Activated CD8-positive, alpha-beta memory T cell treated with anti-CD3 and anti-CD28 coated beads for 24 hours (primary cell): ENCODE results near the gene POLR1A.

Experiments
- DNase-seq: peaks from one replicate; pipeline ENCODE4 v3.0.0-alpha.2; 2020

The POLR1A gene

DNA sequence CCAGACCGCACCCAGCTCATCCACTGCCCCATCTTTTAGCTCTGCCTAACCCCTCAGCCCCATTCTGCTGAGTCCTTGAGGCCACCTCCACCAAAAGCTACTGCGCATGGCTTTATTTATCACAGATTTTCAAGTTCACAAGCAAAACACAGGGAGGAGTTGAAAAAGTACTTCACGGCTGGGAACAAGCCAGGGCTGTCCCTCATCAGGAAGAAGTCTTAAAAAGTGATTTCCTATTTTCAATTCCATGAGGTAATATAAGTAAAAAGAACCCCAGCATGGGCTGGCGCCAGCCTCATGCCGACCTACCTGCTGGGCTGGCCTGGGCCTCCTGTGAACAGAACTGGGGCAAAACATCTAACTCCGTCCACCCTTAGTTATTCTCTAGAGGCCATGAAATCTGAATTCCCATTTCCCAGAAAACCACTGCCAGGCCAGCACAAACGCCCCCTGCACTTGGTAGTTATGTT lies 69.0 kb downstream of the POLR1A start:
- no peak for DNase-seq

DNA sequence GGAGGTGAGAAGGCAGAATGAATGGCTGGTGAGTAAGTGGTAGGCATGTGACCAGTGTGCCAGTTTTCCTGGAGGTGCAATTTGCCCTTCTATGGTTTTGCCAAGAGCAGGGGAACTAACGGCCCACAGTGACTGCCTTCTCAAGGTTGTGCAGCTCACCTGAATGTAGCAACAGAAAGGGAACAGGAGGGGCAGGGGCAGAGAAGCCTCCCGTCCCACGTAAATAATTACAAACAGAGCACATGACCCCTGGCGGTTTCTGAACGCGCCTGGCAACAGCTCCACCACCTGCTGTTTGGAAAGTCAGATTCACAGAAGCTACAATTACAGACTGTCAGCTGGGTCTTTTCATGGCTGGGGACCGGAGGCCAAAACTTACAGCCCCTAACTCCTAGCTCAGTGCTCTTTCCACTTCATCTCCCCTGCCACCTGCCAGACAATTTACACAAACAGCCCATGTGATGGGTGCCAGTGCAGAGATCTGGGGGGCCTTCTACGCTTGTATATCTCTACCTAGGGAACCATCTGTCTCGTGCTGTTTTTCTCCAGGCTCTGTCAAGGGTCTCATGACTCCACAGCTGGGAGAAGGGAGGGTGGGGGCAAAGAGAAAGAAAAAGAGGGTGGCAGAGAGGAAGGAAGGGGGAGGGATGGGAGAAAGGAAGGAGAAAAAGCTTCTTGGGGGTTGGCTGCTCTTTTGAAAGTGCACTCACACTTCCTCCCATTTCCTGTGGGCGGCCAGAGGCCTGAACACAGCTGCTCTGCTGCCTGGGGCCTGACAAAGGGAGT lies 69.6 kb downstream of the POLR1A start:
- DNase-seq = peak; percentile 76

DNA sequence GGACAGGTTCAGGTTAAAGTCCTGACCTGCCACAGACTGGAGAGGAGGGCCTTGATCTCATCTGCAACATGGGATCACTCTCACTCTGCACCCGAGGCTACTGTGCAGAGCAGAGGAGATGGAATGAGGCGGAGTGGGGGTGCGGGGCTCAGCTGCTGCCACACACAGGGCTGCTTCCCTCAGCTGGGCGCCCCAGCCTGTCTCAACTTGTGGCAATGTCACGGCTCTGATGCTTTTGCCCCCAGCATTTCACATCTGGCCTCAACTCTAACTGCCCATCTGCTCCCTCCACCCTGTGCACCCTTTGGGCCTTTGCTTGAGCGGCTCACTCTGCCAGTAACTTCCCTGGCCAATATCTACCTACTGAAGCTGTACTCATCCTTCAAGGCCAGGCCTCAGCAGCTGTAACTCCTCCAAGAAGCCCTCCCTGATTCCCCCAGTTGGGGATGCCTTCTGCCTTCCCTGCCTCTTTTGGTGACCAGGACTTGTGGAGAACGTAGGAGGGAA lies 70.3 kb downstream of the POLR1A start:
- no peak for DNase-seq

DNA sequence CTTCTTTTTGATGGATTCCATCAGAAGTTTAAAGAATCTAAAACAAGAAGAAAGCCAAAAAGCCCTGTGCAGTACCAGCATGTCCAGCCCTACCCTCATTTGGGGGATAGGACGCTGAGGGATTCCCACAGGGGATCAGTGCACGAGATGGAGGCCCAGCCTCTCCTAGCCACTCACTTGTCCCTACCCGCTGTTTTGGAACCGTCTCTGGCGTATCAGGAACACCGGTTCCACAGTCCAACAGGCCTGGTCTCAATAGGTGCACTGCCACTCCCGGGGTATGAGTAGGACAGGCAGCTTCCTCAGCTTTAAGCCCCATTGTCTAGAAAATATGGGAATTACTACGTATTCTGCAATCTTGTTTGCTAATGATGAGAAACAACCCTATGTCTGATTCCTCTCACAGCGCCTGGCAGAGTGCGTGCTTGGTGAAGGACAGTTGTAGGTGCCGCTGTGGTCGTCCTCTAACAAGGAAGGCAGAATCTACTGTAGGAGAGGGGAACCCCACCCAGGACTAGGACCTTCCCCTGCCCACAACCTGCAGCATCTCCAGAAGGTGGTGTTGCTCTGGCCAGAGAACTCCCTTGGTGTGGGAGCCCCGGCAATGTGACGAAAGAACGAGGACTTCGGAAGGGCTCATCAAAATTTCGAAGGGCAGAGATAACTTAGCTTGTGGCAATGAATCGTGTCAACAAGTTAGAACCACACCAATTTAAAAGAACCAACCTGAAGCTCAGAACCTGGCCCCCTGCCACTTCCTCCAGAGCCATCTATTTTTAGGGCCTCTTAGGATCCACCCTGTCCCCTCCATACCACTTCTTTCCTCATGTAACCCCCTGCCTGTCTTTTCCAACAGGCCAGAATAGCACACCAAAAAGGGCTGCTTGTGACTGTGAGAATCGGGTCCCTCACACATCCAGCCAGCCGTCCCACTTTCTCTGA lies 71.7 kb downstream of the POLR1A start:
- DNase-seq = no peak

DNA sequence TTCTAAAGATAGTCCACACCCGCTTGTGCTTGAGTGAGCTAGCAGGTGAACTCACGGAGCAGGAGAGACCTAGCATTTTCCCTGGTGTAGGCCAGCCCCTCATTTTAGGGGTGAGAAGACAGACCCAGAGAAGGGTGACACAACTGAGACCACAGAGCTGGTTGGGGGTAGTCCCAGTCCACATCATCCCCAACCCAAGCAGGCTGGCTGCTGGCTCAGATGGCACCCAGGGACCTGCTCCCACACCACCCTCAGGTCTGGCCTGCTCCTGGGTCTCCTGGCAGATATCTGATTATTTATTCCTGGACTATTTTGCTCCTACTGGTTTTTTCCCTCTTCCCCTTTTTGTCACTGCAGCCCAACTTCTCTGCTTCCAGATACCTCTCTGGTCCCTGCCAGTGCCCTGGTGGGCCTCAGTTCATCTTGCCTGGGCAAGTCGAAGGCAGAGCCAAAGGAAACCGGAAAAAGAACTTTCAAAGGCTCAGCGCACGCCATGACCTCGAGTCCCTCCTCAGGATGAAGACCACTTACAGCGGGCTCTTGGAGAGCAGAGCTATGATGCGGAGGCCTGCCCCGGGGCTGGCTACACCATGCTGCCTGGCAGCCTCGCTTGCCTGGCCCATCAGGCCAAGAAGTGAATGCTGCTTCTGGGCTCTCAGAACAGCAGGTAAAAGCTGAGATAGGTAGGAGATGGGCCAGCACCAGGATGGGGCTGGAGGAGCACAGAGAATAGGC lies 72.7 kb downstream of the POLR1A start:
- DNase-seq = no peak

DNA sequence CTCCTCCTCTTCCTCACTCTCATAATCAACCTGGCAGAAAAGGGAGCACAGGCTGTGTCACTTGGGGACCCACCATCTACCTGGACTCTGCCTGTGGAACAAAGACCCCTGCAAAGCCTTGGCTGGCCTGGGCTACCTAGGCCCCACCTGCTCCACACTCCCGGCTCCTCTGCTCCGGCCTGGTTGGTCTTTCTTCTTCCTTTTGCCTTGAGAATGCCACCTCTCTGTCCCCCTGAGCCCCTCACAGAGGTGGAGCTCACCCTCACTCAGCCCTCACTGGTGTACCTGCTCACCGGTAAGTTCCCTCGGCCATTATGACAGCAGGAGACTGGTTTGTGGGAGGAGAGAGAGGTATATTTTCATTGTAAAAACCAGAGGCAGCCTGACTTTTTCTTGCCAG lies 74.1 kb downstream of the POLR1A start:
- no peak for DNase-seq

DNA sequence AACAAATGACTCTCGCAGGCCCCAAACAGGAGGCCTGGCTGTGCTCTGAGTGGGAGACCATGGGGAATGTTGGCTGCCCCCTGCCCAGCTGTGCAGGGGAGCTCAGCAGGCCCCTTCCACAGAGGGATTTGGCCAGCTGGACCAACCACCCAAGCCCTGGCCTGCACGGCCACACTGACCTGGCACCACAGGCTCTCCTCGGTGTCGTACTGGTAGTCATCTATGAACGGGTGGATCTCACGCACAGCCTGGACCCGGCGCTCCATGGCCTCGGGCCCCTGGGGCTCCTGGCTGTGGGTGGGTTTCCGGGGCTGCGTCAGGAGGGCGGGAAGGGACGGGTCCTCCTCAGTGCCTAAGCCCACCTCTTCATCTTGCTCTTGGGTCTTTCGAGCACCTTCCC lies 74.5 kb downstream of the POLR1A start:
- DNase-seq = no peak

DNA sequence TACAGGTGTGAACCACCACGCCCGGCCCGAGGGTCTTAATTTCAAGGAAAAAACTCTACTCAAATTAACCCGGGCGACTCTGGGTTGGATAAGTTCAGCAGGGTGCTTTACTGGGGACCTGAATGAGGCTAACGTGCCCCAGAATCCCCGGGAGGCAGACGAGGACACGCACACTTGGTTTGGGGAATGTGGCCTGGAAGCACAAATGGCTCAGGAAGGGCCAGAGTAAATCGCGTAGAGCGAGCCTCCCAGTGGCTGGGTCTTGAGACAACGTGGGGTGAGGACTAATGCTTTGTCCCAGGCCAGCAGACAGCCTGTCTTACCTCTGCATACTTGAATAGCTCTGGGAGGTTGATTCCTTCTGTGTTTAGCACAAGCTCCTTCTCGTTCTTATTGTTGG lies 75.8 kb downstream of the POLR1A start:
- no peak for DNase-seq

DNA sequence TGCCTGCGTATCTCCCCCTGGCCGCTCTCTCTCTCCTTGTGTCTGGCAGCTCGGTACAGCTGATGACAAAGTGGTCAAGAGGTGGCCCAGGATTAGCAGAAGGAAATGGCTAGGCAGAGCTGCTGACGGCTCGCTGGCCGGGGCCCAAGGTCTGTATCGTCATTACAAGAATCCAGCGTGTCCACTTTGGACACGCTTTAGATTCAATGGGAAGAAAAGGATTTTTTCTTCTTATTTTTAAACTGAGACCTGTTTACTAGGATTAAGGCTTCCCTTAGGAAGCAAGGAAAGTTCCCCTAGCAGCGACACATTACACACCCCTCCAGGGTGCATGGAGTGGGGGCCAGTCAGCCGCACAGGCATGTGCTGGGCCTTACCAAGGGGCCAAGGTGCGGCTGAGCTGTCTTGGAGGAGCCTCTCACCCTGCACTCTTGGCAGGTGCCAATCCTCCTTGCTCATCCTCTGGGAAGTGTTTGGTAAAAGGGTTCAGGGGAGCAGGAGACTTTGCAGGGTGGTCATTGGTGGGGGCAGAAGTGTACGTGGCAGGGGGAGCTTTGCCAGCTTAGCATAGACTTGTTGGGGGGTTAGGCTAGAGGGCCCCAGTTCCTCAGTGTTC lies 76.8 kb downstream of the POLR1A start:
- DNase-seq = no peak

DNA sequence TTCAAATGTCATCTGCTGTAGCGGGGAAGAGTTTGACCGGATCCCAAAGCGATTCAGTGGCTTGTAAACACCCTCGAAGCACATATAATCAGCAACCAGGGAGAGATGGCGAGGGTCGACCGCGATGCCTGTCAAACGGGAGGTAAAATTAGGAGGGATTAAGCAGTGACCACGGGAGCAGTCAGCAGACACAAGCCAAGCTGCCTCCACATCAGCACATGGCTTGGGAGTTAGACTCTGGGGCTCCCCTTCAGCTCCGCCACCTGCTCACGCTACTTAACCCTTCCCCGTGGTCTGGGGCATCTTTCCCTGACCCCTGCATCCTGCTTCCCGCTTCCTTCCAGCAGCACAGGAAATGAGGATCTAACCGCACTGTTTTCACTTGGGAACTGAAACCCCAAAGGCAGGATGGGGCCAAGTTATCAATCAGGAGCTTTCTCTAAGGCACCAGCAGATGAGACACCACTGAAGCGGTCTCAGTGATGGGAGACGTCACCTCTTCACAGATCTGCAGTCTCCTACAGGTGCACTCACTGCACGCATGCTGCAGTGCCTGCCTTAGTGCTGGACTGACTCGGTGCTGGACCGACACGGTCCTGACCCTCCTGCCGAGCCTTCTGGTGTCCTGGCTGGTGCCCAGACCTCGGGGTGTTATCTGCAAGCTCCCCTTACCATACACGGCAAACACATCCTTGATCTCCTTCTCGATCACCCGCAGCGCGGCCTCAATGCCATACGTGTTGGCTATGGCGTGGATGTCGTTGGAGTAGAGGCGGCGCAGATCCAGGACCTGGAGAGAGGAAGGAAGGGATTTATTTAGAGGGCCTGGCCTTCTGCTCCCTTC lies 77.5 kb downstream of the POLR1A start:
- DNase-seq = no peak

DNA sequence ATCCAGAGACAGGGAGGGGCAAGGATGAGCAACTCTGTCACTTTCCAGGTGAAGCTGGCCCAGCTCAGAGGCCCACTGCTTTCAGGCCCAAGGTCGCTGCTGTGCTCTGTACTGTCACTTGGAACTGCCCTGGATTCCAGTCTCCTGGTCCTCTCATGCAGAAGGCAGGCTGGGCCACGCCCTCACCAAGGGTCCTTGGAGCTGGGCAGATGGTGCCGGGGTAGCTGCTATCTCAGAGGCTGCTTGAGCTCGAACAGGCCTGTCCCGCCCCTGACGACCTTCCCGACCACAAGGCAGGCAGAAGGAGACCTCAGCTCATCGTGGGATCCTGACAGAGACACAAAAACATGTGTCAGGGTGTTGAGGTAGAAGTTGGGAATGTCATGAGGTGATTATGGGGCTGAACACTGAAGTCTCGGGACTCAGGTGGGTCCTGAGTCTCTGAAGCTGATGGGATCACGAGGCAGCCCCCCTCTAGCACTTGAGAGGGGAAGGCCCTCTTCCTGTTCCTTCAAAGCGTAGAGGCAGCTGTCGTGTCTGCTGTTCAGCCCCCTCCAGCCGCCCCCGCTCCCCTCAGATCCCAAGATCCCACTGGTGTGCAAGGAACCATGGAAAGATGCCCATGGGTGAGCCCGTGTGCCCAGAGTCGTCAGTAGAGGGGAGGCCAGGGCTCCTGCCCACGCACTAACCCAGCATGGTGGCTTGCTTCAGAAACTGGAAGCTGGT lies 78.3 kb downstream of the POLR1A start:
- DNase-seq = no peak

DNA sequence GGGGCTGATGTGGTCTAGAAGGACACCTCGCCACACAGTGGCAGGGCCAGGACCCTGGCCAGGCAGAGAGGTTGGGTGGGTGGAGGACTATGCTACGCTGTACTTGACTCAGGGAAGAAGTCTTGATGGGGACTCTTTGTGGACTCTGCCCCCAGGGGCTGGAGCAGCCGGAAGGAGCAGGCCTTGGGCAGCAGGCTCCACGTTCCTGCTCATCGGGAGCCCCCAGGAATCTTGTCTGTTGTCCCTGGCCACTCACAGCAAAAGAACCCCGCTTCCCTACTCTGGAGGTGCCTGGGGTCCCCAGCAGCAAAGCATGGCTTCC lies 79.0 kb downstream of the POLR1A start:
- no peak for DNase-seq

DNA sequence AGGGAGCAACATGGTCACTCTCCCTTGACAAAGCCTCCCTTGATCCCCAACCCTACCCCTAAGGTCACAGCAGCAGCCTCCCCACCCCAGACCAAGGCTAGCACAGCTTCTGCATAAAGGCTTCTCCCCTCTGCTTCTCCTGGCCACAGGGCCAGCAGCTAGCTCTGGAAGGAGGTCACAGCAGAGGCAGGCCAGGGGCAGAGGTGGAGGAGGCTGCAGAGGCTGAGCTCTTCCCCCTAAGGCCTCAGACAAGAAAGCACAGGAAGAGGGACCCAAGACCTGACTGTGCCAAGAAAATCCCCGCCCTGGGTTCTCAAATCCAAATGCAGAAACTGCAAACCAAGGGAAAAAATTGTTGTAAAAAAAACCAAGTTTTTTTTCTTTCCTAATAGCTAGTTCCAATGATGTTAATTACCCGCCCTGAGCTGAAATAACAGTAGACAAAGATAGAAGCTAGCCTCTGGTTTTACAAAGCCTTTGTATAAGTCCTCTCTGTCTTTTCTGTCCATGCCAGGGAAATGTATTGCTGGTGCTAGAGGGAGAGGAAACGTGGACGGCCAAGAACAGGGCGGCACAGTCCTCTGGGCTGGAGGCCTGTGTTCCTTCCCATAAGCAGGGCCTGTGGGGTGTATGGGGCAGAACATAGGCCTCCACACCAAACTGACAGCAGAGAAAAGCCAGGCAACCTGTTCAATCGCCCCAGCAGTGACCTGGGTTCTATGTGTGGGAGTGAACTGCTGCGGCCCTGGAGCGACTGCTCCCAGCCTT lies 79.5 kb downstream of the POLR1A start:
- no peak for DNase-seq

DNA sequence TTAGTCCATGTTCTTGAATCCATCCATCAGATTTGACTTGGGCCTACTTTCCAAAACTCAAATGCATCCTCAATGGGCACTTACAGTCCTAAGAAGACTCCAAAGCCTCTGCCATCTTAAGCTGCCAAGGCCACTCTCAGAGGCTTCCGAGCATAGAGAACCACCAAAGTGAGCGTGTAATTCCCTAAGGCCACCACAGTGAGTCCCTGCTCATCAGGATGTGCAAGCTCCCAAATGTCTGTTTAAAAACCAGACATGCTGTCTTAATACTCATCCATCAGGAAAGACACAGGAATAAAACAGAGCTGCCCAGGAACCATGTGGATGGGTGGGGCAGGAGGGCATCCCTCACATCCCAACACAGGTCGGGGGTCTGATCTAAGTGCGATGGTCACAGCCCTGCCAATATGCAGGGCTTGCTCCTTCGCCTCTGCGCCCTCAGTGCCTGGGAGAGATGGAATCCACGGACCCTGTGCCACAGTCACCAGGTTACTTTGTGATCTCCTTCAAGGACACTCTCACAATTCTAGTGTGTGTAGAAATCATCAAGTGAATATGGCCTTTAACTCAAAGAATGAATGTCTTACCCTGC lies 80.4 kb downstream of the POLR1A start:
- DNase-seq = no peak

DNA sequence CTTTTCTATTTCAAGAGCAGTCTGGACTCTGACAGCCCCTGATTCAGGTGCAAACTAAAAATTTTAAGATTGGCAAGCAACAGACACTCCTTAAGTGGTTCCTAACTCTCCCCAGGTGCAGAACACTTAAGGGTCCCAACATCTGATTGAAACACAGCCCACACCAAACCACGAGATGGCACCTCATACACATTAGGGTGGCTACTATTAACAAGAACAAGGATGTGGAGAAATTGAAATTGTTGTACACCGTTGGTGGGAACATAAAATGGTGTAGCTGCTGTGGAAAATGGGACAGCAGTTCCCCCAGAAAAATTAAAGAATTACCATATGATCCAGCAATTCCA lies 82.3 kb downstream of the POLR1A start:
- DNase-seq = no peak

DNA sequence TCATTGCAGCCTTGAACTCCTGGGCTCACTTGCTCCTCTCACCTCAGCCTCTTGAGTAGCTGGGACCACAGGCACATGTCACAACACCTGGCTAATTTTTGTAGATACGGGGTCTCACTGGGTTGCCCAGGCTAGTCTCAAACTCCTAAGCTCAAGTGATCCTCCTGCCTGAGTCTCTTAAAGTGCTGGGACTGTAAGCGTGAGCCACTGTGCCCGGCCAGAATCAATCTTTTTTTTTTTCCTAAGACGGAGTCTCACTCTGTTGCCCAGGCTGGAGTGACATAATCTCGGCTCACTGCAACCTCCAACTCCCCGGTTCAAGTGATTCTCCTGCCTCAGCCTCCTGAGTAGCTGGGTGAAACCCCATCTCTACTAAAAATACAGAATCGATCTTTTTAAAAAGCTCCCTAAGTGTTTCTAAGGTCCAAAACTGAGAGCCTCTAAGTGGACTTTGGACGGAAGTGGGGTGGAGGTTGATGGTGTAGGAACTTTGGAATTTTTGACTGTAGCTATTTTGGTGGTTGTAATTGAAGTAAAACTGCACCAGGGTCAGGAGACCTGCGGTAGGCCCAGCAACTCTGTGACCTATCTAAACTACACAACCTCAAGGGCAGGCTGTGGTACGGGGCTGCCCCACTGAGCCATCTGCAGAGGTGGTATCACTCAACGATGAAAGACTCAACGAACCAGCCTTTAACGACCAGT lies 82.9 kb downstream of the POLR1A start:
- DNase-seq = no peak

DNA sequence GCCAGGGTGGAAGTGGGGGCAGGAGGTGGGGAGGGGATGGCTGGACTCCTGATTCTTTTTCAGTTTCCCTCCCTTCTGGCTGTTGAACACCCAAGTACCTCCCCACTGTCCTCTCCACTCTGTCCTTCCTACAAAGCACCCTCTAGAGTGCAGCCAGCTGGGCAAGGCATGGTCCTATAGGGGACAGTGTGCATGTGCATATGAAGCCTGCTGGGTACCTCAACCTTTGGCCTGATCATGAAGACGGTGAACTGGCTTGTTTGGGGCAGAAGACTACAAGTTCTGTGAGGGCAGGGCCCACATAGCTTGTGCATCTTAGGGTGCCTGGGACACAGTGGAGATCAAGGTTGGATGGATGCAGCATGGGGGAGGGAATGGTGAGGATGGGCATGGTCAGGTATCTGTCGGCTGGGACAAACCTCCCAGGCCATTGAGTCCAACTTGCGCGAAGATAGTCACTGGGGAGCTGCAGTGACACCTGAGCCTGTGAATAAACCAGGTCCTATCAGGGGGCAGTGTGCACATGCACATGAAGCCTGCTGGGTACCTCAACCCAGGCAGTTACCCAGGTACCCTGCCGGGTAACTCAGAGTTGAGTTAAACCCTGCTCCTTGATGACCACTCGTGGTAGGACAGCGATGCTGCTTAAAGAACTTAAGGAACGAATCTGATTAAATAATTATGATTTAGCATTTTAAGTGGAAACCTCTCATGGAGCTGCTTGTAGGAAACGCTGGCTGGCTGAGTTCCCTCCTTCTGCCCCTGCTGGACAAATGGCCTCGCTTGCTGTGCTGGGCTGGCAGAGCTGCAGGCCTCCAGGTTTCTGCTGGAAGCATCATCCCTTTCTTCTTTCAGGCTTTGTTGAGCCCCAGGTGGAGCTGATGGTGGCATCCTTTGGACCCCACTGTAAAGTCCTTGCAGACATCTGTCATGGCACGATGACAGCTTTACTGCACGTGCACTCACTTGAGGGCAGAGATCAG lies 84.0 kb downstream of the POLR1A start:
- DNase-seq = no peak

DNA sequence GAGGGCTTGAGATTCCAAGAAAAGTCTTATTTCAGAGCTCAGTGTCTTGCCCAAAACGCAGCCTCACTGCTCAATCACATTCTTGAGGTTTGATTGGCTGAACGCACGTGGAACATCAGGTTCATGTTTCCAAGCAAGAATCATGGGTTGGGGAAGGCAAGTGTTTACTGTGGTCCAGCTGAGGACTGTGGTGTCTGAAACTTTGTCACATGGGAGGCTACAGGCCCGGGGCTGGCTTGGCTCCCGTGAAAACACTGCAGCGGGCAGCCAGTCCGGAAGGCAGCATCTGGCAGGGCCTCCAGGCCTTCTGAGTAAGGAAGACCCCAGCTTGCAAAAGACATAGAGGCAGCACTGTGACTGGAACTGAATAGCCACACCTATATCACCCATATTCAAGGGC lies 84.7 kb downstream of the POLR1A start:
- no peak for DNase-seq
